GM20000 (cell line): ENCODE results near the gene RENBP.
"Not testable (repeated sequence)": the region's sequence is repeated elsewhere in the genome, so short reads cannot be mapped to it uniquely, and the experiment has no call there.

Experiments
- DNase-seq: peaks from one replicate; pipeline ENCODE4 v3.0.0; 2012; ENCODE audit warnings: low spot score
- TF ChIP-seq, protein P1 (sequence below): IDR thresholded peaks from 2 replicates; pipeline ENCODE4 v1.5.1; 2012; ENCODE audit warnings: mild to moderate bottlenecking, control low read depth; ENCODE audit errors: extremely low read depth, missing control alignments

Gene RENBP

DNA sequence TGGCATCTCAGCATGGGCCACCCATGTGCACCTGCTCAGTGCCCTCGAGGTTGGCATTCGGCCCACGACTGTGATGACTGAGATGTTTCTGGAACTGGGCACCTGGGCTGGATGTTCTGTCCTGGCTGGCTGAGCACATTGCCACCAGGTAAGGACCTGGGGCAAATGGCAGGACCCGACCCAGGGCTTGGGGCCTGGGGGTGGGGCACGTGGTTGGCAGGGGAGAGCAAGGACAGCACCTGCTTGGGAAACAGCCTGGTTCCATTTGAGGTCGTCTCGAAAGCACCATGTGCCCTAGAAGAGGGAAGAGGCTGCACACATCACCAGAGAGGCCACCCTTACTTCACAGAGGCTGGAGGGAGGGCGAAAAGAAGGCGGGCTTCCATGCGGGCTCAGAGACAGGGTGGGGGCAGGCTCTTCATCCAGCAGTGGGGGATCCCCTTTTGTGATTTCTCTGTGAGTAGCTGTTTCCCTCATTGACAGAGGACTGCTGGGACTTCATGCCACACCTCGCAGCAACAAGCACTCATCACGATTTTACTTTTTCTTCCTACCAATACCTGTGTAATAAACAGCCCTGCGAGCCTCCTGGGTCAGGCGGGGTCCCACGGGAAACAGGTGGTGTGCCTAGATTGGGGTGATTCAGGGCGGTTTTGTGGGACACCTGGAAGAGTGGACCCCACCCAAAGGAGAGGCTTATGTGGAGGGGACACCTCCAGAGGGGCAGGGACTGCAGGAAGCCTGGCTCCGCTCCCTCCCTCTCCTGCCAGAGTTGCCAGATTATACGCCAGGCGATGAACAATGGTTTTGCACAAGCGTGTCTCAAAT, 40.1 kb upstream of the RENBP start:
- peak; percentile 70 for DNase-seq
- TF ChIP-seq, protein P1, sequence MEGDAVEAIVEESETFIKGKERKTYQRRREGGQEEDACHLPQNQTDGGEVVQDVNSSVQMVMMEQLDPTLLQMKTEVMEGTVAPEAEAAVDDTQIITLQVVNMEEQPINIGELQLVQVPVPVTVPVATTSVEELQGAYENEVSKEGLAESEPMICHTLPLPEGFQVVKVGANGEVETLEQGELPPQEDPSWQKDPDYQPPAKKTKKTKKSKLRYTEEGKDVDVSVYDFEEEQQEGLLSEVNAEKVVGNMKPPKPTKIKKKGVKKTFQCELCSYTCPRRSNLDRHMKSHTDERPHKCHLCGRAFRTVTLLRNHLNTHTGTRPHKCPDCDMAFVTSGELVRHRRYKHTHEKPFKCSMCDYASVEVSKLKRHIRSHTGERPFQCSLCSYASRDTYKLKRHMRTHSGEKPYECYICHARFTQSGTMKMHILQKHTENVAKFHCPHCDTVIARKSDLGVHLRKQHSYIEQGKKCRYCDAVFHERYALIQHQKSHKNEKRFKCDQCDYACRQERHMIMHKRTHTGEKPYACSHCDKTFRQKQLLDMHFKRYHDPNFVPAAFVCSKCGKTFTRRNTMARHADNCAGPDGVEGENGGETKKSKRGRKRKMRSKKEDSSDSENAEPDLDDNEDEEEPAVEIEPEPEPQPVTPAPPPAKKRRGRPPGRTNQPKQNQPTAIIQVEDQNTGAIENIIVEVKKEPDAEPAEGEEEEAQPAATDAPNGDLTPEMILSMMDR, result no peak

DNA sequence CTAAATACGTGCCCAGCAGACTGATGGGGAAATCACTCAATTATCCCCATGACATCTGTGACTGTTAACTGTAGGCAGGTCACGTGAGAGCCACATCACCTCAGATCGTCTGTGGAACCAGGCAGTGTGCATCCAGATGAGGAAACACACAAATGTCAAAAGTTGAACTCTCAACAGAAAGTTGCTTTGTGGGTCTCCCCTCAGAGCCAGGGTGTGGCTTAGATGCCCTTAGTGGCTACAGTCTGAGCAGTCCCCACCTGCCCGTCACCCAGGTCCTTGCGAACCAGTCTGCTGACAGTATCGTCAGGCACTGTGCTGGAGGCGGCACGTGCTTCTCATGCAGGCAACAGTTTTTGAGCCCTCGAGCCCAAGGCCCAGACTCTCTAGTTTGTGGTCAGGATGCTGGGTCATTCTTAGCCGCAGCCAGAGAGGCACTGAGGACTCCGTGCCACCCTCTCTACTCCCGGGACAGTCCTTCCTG, 38.9 kb upstream of the RENBP start:
- TF ChIP-seq, protein P1, result no peak
- no peak for DNase-seq

DNA sequence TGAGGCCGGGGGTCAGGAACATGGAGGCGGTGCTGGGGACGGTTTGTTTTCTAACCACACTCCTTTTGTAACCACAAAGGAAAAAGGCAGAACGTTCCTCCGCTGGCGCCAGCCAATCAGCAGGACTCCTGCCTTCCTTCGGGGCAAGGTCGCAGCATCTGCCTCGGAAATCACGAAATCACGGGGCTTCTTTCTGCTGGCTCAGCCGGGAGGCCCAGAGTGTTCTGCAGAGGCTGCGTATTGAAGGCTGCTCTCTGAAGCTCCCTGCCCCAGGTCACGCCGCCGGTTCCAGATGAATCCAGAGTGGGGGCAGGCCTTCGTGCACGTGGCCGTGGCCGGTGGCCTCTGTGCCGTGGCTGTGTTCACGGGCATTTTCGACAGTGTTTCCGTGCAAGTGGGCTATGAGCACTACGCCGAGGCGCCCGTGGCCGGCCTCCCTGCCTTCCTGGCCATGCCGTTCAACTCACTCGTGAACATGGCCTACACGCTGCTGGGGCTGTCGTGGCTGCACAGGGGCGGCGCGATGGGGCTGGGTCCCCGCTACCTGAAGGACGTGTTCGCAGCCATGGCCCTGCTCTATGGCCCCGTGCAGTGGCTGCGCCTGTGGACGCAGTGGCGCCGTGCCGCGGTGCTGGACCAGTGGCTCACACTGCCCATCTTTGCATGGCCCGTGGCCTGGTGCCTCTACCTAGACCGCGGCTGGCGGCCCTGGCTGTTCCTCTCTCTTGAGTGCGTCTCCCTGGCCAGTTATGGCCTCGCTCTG, 37.5 kb upstream of the RENBP start:
- TF ChIP-seq, protein P1, result no peak
- DNase-seq, result no peak

DNA sequence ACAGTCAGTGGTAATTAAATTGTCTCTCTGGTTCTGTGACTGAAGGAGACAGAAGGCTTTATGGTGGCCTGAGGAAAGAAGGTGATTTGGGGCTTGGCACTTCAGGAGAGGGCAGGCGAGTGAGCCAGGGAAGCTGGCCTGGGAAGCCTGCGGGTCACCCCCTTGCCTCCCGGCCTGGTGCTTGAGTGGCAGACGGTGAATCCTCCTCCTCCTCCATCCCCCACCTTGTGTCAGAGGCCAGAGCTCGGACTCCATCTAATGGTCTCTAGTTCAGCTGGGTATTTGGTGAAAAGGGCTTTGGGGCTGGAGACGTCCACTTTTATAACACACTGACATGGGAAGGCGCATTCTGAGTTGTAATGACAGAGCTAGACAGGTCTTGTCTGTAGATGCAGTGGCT, 36.8 kb upstream of the RENBP start:
- DNase-seq, result no peak
- TF ChIP-seq, protein P1, result no peak

DNA sequence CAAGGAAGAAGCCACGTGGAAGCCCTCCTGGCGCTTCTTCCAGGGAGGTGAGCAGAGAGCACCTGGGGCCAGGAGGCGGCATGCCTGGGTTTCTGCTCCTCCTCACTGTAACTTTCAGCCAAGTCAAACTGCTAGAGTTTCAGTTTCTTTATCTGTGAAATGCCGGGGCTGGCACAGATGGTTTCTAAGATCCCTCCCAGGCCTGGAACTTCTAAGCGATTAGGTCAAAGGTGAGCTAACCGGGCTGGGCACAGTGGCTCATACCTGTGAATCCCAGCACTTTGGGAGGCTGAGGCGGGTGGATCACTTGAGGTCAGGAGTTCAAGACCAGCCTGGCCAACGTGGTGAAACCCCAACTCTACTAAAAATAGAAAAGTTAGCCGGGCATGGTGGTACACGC, 36.0 kb upstream of the RENBP start:
- DNase-seq, result not testable (repeated sequence)

DNA sequence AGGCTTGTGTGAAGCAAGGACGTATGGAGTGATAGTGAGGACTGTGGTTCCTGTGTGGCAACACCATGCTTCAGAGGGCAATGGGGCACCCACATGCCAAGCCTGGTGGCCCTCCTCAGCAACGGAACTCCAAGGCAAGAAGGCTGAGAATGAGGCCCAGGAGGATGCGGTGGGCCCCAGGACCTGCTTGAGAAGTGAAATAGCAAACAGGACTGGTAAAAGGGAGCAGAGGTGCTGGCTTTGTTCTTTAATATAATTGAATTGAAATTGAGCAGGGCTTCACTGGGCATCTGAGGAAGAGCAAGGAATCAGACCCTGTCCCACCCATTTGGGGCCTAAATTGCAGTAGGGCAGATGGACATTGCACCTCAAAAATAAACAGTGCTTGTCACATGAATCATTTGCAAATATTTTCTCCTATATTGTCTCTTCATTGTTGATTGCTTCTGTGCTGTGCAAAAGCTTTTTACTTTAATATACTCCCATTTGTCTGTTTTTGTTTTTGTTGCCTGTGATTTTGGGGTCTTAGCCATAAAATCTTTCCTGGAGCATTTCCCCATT, 30.4 kb upstream of the RENBP start:
- no peak for DNase-seq

DNA sequence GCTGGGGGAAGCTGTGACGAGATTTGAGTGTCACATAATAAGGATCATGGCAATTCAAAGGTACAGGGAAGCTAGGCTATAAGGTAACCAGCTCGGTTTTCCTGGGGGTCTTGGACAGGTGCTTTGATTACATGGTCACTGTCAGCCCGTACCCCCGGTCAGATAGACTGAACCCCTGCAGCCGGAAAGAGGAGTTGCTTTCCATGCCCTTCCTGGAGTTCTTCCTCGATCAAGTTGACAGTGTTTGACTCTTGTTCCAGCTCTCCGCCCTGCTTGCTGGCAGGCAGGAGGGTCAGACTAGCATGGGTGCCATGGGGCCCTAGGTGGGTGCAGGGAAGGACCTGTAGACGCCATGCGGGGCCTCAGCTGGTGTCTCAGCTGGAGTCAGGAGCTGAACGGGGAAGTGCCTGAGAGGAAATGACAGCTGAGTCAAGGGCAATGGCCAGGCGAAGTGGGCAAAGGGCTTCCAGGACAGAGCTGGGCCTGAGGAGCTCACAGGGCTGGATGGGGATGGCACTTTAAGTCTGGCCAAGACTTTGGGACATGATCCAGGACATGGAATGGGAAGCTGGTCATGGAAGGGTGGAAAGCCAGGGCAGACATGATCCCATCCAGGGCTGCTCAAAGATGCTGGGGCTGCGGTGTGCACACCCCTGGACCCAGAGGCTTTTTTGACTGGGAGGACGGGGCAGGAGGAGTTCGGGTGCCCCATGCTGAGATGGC, 29.7 kb upstream of the RENBP start:
- TF ChIP-seq, protein P1, result no peak

More for the DNA sequence above, 30.4 kb upstream of the RENBP start:
- TF ChIP-seq, protein P1, result no peak

More for the DNA sequence above, 29.7 kb upstream of the RENBP start:
- no peak for DNase-seq
